H4 (cell line): Measurements from ENCODE around the gene ST6GALNAC2. TPM values are rescaled to one million over a fixed set of nuclear protein-coding genes. Genes with fewer than 3 reads are reported as not detected.
"Not testable (repeated sequence)": the region's sequence is repeated elsewhere in the genome, so short reads cannot be mapped to it uniquely, and the experiment has no call there.

ENCODE experiments used
- DNase-seq: peaks from one replicate; pipeline ENCODE4 v3.0.0-alpha.2; 2015; ENCODE audit warnings: low spot score
- total RNA-seq: library from RNA; depleted of rRNA; stranded (reverse); fragments of >200 nt; shearing (Covaris generic); gene quantifications from 2 replicates; pipeline ENCODE4 v1.2.3, GENCODE V29; 2014; rRNA removed

Gene ST6GALNAC2
- 0.14 TPM in 1 of 2 replicates, not detected in the other for total RNA-seq

- no peak for DNase-seq
These were observed at the start of gene ST6GALNAC2 for GRCh38 chr17:76585649-76586593. ST6GALNAC2 (minus strand) TSS chr17:76585860; CDS start chr17:76585808, 52 bp downstream.

GRCh38 chr17:76635039-76635438, 49.4 kb upstream of the ST6GALNAC2 start:
- no peak for DNase-seq

GRCh38 chr17:76633628-76634328, 48.1 kb upstream of the ST6GALNAC2 start:
- DNase-seq, result no peak

DNA sequence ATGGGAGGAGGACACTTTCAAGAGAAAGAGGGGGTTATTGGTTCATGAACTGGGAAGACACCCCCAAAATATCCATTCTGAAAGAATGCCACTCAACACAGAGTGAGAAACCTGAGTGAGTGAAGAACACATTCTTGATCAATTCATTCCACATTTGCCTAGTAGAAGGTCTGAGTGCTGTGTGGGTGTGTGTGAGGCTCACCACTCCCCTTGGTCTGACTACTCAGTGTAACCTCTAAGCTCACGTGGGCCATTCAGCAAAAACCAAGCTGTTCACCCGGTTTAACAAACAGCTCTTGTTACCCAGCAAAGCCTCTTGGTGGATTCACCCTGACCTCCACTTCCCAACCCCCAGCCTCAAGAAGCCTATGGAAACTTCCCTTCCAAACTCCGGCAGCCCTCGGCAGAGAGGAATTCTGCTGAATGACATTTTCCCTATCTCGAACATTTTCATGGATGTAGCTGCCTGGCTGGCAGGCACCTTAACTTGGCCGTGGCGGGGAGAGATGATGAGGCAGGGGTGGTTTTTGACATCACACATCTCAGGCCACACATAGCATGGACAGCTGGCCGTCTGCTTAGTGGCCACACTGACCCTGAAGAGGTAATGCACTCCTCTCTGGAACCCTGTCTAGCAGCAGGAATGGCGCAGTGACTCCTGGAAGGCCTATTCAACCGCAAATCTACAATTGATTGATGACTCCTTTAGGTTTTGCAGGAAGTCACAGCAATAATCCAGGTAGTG, 46.3 kb upstream of the ST6GALNAC2 start:
- no peak for DNase-seq

- no peak for DNase-seq
These were observed 44.5 kb upstream of the ST6GALNAC2 start for GRCh38 chr17:76630151-76630550.

DNA sequence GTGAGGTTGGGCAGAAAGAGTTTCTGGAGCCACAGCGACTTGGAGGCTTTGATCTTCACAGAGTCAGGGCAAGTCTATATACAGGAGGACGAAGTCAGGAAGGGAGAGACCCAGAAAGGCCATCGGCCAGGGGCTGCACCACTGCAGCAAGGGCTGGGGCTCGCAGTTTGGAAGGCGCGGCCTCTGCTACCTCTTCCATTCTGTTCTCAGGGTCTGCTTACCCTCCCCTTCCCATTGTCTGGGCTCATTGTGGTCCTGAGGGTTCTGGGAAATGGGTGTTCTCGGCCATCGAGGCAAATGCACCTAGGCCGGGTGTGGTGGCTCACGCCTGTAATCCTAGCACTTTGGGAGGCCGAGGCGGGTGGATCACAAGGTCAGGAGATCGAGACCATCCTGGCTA, 41.9 kb upstream of the ST6GALNAC2 start:
- DNase-seq, result no peak

DNA sequence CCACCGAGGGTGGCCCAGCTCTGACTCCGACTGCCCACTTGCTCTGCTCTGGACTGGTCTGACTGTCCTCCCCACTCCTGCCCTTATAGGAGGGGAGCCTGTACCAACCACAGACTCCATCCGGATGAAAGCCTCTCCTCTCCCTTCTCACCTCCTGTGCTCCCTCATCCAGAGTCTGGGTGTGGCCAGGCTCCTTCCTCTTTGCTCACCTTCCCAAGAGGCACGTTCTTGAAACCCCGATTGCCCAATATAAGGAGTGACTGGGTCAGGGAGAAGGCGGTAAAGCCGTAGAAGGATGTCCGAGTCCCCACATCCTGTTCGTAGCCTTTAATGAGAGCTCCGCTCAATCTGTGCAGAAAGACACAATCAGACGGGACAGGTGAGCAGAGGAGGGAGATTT, 40.8 kb upstream of the ST6GALNAC2 start:
- no peak for DNase-seq

- no peak for DNase-seq
These were observed 39.8 kb upstream of the ST6GALNAC2 start for GRCh38 chr17:76625496-76625895.

- DNase-seq, result peak; percentile 62
These were observed 37.8 kb upstream of the ST6GALNAC2 start for GRCh38 chr17:76623271-76624146.

DNA sequence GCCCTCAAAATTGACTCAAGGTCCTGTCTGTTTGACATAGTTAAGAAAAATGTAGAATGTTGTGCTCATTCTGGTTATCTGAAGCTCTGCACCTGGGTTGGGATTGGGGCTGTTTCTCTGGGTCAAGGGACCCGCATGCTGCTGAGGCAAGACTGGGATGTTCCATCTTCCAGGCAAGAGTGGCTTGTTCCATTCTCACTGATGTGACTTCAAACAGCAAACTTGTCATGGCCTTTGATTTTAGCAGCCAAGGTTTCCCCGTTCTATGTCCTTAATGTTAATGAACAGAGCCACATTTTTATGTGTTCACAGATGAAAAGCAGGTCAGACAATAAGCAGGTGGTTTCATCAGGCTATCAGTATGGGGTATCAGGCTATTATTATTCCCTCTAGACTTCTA, 32.2 kb upstream of the ST6GALNAC2 start:
- DNase-seq, result no peak

- DNase-seq, result no peak
These were observed 29.4 kb upstream of the ST6GALNAC2 start for GRCh38 chr17:76614912-76615617.

- DNase-seq, result not testable (repeated sequence)
These were observed 28.6 kb upstream of the ST6GALNAC2 start for GRCh38 chr17:76614064-76614759.

DNA sequence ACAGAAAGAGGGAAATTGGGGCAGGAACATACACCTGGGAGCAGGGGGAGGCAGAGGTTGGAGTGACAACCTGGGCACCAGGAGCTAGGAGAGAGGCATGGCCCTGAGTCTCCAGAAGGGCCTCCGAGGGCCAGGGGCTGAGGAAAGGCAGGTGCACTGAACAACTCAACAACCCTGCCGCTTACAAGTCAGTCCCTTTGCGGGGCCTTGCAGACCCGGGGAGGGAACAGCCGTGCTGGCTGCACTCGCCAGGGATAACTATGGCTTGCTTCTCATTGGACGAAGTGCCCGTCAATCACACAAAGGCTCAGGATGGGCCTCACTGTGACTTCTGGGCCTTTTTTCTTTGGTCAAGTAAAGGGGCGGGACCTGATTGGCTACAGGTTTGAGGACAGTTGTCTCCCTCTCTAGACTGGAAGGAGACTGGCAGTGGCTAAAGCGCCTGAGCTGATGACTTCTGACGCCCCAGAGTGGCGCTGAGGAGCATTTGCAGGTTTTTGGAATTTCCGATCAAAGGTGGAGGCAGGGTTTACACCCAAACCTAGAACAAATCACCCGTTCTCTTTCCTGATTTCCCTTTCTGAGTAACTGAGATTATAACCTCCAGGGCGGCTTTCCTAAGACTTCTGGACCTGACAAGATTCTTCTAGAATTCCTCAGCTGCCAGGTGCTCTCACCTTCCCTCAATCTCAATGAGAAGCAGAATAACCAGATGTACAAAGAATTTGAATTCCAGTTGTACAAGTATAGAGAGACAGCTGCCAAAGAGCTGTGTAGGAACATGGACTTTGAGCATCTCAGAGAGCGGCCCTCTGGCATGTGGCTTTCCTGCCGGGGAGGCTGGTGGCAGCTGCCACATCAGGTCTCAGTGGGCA, 27.6 kb upstream of the ST6GALNAC2 start:
- DNase-seq, result no peak

DNA sequence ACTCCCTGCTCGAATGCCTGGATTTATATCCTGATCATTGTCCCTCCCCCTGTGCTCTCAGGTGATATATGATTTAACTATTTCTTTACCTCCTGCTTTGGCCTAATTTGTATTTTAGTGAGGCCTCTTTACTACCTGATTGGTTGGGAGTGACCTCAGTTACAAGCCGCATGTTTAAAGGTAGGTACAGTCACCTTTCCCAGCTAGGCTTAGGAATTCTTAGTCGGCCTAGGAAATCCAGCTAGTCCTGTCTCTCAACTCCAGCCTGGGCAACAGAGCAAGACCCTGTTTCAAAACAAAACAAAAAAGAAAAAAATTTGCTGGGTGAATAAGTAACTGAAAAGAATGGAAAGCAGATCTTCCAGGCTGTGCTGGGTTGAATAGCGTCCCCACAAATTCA, 26.8 kb upstream of the ST6GALNAC2 start:
- no peak for DNase-seq

DNA sequence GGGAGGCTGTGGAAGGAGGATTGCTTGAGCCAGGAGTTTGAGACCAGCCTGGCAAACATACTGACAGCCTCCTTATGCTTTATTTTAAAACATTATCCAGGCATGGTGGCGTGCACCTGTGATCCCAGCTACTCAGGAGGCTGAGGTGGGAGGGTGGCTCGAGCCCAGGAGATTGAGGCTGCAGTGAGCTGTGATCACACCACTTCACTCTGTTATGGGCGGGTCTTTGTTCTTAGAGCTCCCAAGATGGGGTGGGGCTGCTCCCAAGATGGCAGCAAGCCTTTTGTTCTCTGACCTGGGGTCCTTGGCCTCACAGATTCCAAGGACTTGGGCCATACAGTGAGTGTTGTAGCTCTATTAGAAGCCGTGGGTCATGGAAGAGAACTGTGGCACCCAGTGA, 26.1 kb upstream of the ST6GALNAC2 start:
- DNase-seq, result no peak

DNA sequence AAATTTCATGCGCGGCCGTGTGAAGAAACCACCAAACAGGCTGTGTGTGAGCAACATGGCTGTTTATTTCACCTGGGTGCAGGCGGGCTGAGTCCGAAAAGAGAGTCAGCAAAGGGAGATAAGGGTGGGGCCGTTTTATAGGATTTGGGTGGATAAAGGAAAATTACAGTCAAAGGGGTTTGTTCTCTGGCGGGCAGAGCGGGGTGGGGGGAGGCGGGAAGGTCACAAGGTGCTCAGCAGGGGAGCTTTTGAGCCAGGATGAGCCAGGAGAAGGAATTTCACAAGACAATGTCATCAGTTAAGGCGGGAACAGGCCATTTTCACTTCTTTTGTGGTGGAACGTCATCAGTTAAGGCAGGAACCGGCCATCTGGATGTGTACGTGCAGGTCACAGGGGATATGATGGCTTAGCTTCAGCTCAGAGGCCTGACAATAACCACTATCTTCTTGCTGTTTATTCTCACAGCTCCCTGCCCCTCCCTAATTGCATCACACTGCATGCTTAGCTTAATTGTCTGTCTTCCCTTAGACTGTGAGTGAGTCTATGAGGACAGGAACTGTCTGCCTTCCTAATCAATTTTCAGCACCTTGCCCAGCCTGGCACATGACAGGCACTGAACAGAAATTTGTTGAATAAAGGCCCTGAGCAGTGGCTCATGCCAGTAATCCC, 25.6 kb upstream of the ST6GALNAC2 start:
- not testable (repeated sequence) for DNase-seq

DNA sequence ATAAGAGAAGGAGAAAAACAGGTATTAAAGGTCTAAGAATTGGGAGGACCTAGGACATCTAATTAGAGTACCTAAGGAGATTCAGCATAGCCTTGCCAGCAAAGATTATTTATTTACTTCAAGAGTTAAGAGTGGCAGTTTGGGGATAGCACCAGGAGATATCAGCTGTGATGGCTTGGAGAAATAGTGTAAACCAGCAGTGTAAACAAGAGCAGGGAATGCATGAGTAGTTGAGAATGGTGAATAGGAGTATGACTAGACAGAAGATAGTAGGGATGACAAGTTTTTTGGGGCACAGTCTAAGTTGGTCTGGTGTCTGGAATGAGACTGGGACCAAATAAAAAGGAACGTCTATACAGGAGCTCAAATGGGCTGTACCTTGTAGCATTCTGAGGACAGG, 21.0 kb upstream of the ST6GALNAC2 start:
- not testable (repeated sequence) for DNase-seq

GRCh38 chr17:76601065-76601464, 15.4 kb upstream of the ST6GALNAC2 start:
- no peak for DNase-seq
